Activated B cell treated with CpG ODN at 0.5 μM for 24 hours (primary cell): ENCODE results near the gene ACSS3. TPM values are rescaled to one million over a fixed set of nuclear protein-coding genes. Genes with fewer than 3 reads are reported as not detected.

Experiments used
- ATAC-seq: fragments of 200-7000 bp; cut with Tn5 transposase; one replicate; pipeline ENCODE4 v1.10.0; 2021; ENCODE audit warnings: low read depth, mild to moderate bottlenecking, moderate library complexity
- CTCF ChIA-PET: fragments of 350-600 bp; sonication (Branson Sonifier 250); formaldehyde crosslinking; loops from one replicate; lab custom pipeline; 2021; ENCODE audit warnings: antibody characterized with exemption; lab: Charles Lee
- POLR2A ChIA-PET: fragments of 350-600 bp; sonication (Branson Sonifier 250); formaldehyde crosslinking; loops from one replicate; lab custom pipeline; 2021; ENCODE audit warnings: antibody characterized with exemption; lab: Charles Lee
- DNase-seq: peaks from one replicate; pipeline ENCODE4 v3.0.0; 2022
- H3K27ac Mint-ChIP-seq: one replicate; pipeline ENCODE4 v1.8.0; 2020; ENCODE audit warnings: mixed read lengths
- H3K27me3 Mint-ChIP-seq: one replicate; pipeline ENCODE4 v1.8.0; 2021; ENCODE audit warnings: mixed read lengths
- H3K36me3 Mint-ChIP-seq: one replicate; pipeline ENCODE4 v1.8.0; 2021; ENCODE audit warnings: low read depth, mixed read lengths
- H3K4me1 Mint-ChIP-seq: one replicate; pipeline ENCODE4 v1.8.0; 2021; ENCODE audit warnings: mixed read lengths
- H3K4me3 Mint-ChIP-seq: one replicate; pipeline ENCODE4 v1.8.0; 2020; ENCODE audit warnings: mild to moderate bottlenecking, mixed read lengths
- H3K9me3 Mint-ChIP-seq: one replicate; pipeline ENCODE4 v1.8.0; 2020; ENCODE audit warnings: mixed read lengths
- CTCF ChIP-seq: fragments of 200-600 bp; IDR thresholded peaks from one replicate; pipeline ENCODE4 v1.8.0; 2022; ENCODE audit warnings: antibody characterized with exemption, mild to moderate bottlenecking
- intact Hi-C: fragments of 100-400 bp; cut with micrococcal nuclease; formaldehyde crosslinking; loops from one replicate; pipeline ENCODE4 v1.15.1; 2024
- total RNA-seq: library from RNA; stranded (reverse); gene quantifications from 2 replicates; pipeline ENCODE4 v1.2.3, GENCODE V29; 2022

The ACSS3 gene
- total RNA-seq, 1 donor from 2014 or later, result not detected

- no peaks in the 10 kb centered on the region for H3K4me1 Mint-ChIP-seq
Observed at GRCh38 chr12:81137801-81138200, 59.9 kb downstream of the ACSS3 start.

GRCh38 chr12:81141217-81141616 lies 63.3 kb downstream of the ACSS3 start:
- Mint-ChIP-seq H3K36me3 (no peaks in the 10 kb centered on the region), H3K9me3 (no peaks in the 10 kb centered on the region), H3K4me3 (no peak overlapping the region), H3K27ac (no peak overlapping the region), H3K4me1 (no peaks in the 10 kb centered on the region), H3K27me3 (no peaks in the 10 kb centered on the region)
- CTCF ChIA-PET, result no interaction called here
- intact Hi-C loops, result no loop called here
- POLR2A ChIA-PET, result no interaction called here
- DNase-seq (no peak), ATAC-seq (no peak)
- TF ChIP-seq CTCF, result no peak

More at GRCh38 chr12:81137801-81138200, 59.9 kb downstream of the ACSS3 start:
- POLR2A ChIA-PET, result no interaction called here
- CTCF ChIA-PET, result no interaction called here
- ATAC-seq (no peak), DNase-seq (no peak)
- no peak for TF ChIP-seq CTCF
- Mint-ChIP-seq H3K27ac (no peak overlapping the region), H3K36me3 (no peaks in the 10 kb centered on the region), H3K27me3 (no peaks in the 10 kb centered on the region), H3K9me3 (no peaks in the 10 kb centered on the region), H3K4me3 (no peak overlapping the region)
- intact Hi-C loops, result no loop called here

- Mint-ChIP-seq H3K4me3 (no peak overlapping the region), H3K9me3 (peaks cover 2% of the 10 kb centered on the region), H3K27ac (no peak overlapping the region), H3K4me1 (no peaks in the 10 kb centered on the region), H3K27me3 (no peaks in the 10 kb centered on the region), H3K36me3 (no peaks in the 10 kb centered on the region)
- no peak for TF ChIP-seq CTCF
- no peak for DNase-seq
- POLR2A ChIA-PET, result no interaction called here
- no peak for ATAC-seq
- CTCF ChIA-PET, result no interaction called here
- intact Hi-C loops, result no loop called here
Observed at GRCh38 chr12:81143057-81143456, 65.2 kb downstream of the ACSS3 start.

GRCh38 chr12:81146228-81147225 lies 68.6 kb downstream of the ACSS3 start:
- H3K27me3 Mint-ChIP-seq, result no peaks in the 10 kb centered on the region
- ATAC-seq (no peak), DNase-seq (no peak)
- ChIA-PET POLR2A (no interaction called here), CTCF (no interaction called here)
- no peak overlapping the region for H3K4me3 Mint-ChIP-seq
- no peaks in the 10 kb centered on the region for H3K36me3 Mint-ChIP-seq
- intact Hi-C loops, result no loop called here
- no peaks in the 10 kb centered on the region for H3K4me1 Mint-ChIP-seq
- H3K27ac Mint-ChIP-seq, result no peak overlapping the region
- no peak for TF ChIP-seq CTCF
- H3K9me3 Mint-ChIP-seq, result peaks cover 2% of the 10 kb centered on the region

- no peak for ATAC-seq
- Mint-ChIP-seq H3K4me1 (no peaks in the 10 kb centered on the region), H3K27ac (no peak overlapping the region), H3K36me3 (no peaks in the 10 kb centered on the region), H3K9me3 (peaks cover 2% of the 10 kb centered on the region), H3K4me3 (no peak overlapping the region), H3K27me3 (no peaks in the 10 kb centered on the region)
- ChIA-PET CTCF (no interaction called here), POLR2A (no interaction called here)
- intact Hi-C loops, result no loop called here
- DNase-seq, result no peak
- no peak for TF ChIP-seq CTCF
Observed at GRCh38 chr12:81147292-81147919, 69.5 kb downstream of the ACSS3 start.
